Activated CD8-positive, alpha-beta T cell treated with anti-CD3 and anti-CD28 coated beads, Interleukin-2, amount 10 ng/mL, durations not matched to agents 7 days and 5 days (primary cell): ENCODE measurements around the gene GCK. TPM values are rescaled to one million over a fixed set of nuclear protein-coding genes. Genes with fewer than 3 reads are reported as not detected.

Source experiments
- ATAC-seq: fragments of 150-1000 bp; cut with Tn5 transposase; one replicate; pipeline ENCODE4 v1.10.0; 2021; ENCODE audit warnings: moderate library complexity
- CTCF ChIA-PET: fragments of 350-600 bp; sonication (Branson Sonifier 250); formaldehyde crosslinking; loops from one replicate; lab custom pipeline; 2021; ENCODE audit warnings: antibody characterized with exemption; lab: Charles Lee
- POLR2A ChIA-PET: fragments of 350-600 bp; sonication (Branson Sonifier 250); formaldehyde crosslinking; loops from one replicate; lab custom pipeline; 2021; ENCODE audit warnings: antibody characterized with exemption; lab: Charles Lee
- DNase-seq: peaks from one replicate; pipeline ENCODE4 v3.0.0-alpha.2; 2020
- H3K27ac Mint-ChIP-seq: one replicate; pipeline ENCODE4 v1.8.0; 2021; ENCODE audit warnings: mild to moderate bottlenecking, mixed read lengths
- H3K27me3 Mint-ChIP-seq: one replicate; pipeline ENCODE4 v1.8.0; 2021; ENCODE audit warnings: low read depth, mixed read lengths
- H3K36me3 Mint-ChIP-seq: one replicate; pipeline ENCODE4 v1.8.0; 2021; ENCODE audit warnings: low read depth, mixed read lengths
- H3K4me1 Mint-ChIP-seq: one replicate; pipeline ENCODE4 v1.8.0; 2021; ENCODE audit warnings: low read depth, mixed read lengths
- H3K4me3 Mint-ChIP-seq: one replicate; pipeline ENCODE4 v1.8.0; 2021; ENCODE audit warnings: mild to moderate bottlenecking, mixed read lengths
- H3K9me3 Mint-ChIP-seq: one replicate; pipeline ENCODE4 v1.8.0; 2022; ENCODE audit warnings: mixed read lengths; ENCODE audit not compliant: insufficient read depth
- total RNA-seq, 2 experiments: library from RNA; stranded (reverse); gene quantifications; one replicate each; pipeline ENCODE4 v1.2.3, GENCODE V29; 2021

GCK gene
- total RNA-seq, 2 experiments from 2014 or later, result not detected

DNA sequence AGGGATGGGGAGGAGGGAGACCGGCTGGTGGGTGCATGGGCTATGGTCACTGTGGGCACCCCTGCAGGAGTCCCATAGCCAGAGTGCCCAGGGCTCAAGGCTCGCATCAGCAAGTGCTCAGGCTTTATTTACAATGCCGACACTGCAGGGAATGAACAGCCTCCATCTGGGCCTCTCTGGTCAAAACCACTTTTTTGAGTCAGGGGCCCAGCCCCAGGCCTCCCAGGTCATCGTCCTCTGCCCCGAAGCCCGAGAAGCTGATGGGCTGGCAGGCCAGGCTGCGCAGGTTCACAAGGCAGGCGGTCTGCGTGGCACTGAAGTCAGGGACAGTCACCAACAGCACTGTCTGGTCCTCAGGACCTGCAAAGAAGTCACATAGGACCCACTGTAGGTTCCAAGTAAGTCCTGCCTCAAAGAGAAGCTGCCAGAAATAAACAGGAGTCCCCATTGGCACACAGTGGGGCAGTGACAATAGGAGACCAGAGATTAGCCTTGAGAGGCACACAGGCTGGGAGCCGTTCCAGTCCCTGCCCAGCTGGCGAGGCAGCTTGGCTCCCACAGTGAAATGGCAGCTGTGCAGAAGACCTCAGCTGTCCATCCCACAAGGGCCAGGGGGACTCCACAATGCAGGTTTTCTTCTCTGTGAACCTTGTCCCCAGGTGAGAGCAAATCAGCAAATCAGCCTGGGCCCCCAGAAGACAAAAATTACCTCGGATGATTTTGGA is 74.5 kb downstream of the GCK start:
- Mint-ChIP-seq H3K9me3 (no peaks in the 10 kb centered on the region), H3K36me3 (peaks cover 35% of the 10 kb centered on the region), H3K4me1 (peaks cover 9% of the 10 kb centered on the region), H3K4me3 (no peak overlapping the region), H3K27ac (no peak overlapping the region), H3K27me3 (no peaks in the 10 kb centered on the region)
- ChIA-PET CTCF (no interaction called here), POLR2A (interaction anchor here (1.0 kb wide), 1 partner anchor 10 kb away, joined by 3 read pairs; no protein-coding TSS in a partner anchor)
- DNase-seq, result no peak
- ATAC-seq, result no peak

DNA sequence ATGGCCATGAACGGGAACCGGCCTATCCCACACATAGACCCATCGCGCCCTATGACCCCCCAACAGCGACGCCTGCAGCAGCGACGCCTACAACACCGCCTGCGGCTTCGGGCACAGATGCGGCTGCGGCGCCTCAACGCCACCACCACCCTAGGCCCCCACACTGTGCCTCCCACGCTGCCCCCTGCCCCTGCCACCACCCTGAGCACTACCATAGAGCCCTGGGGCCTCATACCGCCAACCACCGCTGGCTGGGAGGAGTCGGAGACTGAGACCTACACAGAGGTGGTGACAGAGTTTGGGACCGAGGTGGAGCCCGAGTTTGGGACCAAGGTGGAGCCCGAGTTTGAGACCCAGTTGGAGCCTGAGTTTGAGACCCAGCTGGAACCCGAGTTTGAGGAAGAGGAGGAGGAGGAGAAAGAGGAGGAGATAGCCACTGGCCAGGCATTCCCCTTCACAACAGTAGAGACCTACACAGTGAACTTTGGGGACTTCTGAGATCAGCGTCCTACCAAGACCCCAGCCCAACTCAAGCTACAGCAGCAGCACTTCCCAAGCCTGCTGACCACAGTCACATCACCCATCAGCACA is 75.4 kb downstream of the GCK start:
- ATAC-seq, result no peak
- no peaks in the 10 kb centered on the region for H3K4me1 Mint-ChIP-seq
- CTCF ChIA-PET, result no interaction called here
- no peaks in the 10 kb centered on the region for H3K27me3 Mint-ChIP-seq
- no peaks in the 10 kb centered on the region for H3K9me3 Mint-ChIP-seq
- no peak for DNase-seq
- peak overlapping the region; percentile 57 for H3K27ac Mint-ChIP-seq
- POLR2A ChIA-PET, result no interaction called here
- H3K36me3 Mint-ChIP-seq, result peaks cover 26% of the 10 kb centered on the region
- no peak overlapping the region for H3K4me3 Mint-ChIP-seq

DNA sequence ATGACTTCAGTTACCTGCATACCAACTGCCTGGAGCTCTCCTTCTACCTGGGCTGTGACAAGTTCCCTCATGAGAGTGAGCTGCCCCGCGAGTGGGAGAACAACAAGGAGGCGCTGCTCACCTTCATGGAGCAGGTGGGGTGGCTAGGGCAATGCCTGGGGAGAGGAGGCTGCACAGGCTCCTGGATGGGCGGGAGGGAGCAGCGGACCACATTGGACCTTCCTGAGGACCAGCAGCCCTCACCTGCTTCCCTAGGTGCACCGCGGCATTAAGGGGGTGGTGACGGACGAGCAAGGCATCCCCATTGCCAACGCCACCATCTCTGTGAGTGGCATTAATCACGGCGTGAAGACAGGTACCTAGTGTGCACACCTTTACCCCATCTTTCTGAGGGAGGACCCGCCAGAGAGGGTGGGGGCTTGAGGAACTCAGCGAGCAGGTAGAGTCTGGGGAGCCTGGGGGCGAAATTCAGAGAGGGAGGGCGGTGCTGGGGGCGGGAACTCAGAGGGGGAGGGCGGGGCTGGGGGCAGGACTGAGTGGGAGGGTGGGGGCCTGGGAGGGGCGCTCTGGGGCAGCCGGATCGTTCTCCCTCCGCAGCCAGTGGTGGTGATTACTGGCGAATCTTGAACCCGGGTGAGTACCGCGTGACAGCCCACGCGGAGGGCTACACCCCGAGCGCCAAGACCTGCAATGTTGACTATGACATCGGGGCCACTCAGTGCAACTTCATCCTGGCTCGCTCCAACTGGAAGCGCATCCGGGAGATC is 76.1 kb downstream of the GCK start:
- H3K36me3 Mint-ChIP-seq, result peaks cover 22% of the 10 kb centered on the region
- H3K4me1 Mint-ChIP-seq, result no peaks in the 10 kb centered on the region
- H3K27me3 Mint-ChIP-seq, result no peaks in the 10 kb centered on the region
- ChIA-PET POLR2A (no interaction called here), CTCF (interaction anchor here (2.1 kb wide), 1 partner anchor 10 kb away, joined by 6 read pairs; the partner anchor contains the start of gene POLD2)
- no peaks in the 10 kb centered on the region for H3K9me3 Mint-ChIP-seq
- H3K4me3 Mint-ChIP-seq, result no peak overlapping the region
- DNase-seq, result no peak
- H3K27ac Mint-ChIP-seq, result no peak overlapping the region
- ATAC-seq, result no peak

DNA sequence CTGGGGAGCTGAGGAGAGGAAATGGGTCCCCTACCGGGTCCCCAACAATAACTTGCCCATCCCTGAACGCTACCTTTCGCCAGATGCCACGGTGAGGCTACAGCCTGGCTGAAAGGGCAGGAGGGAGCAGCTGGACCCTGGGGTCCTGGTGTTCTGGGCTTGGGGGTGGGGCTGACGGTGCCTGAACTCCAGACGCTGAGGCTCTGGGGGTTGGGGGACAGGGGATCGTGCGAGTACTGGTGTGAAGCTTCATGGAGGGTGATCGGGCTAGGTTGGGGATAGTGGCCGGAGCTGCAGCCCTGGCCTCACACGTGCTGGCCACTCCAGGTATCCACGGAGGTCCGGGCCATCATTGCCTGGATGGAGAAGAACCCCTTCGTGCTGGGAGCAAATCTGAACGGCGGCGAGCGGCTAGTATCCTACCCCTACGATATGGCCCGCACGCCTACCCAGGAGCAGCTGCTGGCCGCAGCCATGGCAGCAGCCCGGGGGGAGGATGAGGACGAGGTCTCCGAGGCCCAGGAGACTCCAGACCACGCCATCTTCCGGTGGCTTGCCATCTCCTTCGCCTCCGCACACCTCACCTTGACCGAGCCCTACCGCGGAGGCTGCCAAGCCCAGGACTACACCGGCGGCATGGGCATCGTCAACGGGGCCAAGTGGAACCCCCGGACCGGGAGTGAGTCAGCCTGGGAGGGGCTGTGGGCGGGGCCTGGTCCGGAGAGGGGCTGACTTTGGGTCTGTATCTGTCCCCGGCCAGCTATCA is 76.8 kb downstream of the GCK start:
- Mint-ChIP-seq H3K27me3 (no peaks in the 10 kb centered on the region), H3K36me3 (peaks cover 17% of the 10 kb centered on the region), H3K4me1 (no peaks in the 10 kb centered on the region), H3K27ac (no peak overlapping the region), H3K4me3 (no peak overlapping the region), H3K9me3 (no peaks in the 10 kb centered on the region)
- no peak for DNase-seq
- POLR2A ChIA-PET, result interaction anchor here (1.2 kb wide), 1 partner anchor 45 kb away, joined by 4 read pairs; no protein-coding TSS in a partner anchor
- CTCF ChIA-PET, result interaction anchor here (2.1 kb wide), 1 partner anchor 10 kb away, joined by 6 read pairs; the partner anchor contains the start of gene POLD2
- ATAC-seq, result no peak

DNA sequence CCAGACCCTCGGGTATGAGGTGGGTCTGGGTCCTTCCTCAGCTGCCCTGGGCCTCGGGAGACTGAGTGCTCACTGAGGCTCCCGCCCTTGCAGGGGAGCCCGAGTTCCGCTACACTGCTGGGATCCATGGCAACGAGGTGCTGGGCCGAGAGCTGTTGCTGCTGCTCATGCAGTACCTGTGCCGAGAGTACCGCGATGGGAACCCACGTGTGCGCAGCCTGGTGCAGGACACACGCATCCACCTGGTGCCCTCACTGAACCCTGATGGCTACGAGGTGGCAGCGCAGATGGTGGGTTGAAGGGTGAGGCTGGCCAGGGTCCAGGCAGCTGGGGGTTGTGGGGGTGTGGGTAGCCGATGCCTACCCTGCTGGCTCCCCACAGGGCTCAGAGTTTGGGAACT is 77.5 kb downstream of the GCK start:
- no peaks in the 10 kb centered on the region for H3K27me3 Mint-ChIP-seq
- H3K4me1 Mint-ChIP-seq, result no peaks in the 10 kb centered on the region
- peaks cover 14% of the 10 kb centered on the region for H3K36me3 Mint-ChIP-seq
- ATAC-seq, result no peak
- H3K9me3 Mint-ChIP-seq, result no peaks in the 10 kb centered on the region
- POLR2A ChIA-PET, result interaction anchor here (1.2 kb wide), 1 partner anchor 44 kb away, joined by 4 read pairs; no protein-coding TSS in a partner anchor
- H3K4me3 Mint-ChIP-seq, result no peak overlapping the region
- CTCF ChIA-PET, result interaction anchor here (2.1 kb wide), 1 partner anchor 11 kb away, joined by 6 read pairs; the partner anchor contains the start of gene POLD2
- H3K27ac Mint-ChIP-seq, result no peak overlapping the region
- no peak for DNase-seq

DNA sequence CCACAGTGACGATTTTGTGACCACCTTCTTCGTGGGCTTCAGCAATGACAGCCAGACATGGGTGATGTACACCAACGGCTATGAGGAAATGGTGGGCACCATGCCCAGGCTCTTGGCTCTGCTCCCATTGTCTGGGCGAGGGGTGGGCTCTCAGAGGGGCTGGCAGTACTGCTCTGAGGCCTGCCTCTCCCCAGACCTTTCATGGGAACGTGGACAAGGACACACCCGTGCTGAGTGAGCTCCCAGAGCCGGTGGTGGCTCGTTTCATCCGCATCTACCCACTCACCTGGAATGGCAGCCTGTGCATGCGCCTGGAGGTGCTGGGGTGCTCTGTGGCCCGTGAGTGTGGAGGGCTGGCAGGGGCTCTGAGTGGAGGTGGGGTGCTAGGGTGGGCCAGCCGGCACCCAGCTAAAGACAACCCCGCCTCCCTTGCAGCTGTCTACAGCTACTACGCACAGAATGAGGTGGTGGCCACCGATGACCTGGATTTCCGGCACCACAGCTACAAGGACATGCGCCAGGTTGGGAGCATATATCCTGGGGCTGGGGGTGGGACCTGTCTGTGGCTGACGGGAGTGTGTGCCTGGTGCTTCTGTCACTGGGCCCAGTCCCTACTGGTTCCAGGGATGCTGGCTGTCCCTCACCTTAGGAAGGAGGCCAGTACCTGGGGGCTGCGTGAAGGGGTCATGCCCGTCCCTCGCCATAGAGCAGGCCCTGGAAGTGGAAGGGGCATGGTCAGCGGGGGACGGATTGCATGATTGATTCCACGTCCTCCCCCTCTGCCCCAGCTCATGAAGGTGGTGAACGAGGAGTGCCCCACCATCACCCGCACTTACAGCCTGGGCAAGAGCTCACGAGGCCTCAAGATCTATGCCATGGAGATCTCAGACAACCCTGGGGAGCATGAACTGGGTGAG is 78.3 kb downstream of the GCK start:
- peaks cover 14% of the 10 kb centered on the region for H3K36me3 Mint-ChIP-seq
- ChIA-PET POLR2A (interaction anchor here (1.2 kb wide), 1 partner anchor 43 kb away, joined by 4 read pairs; no protein-coding TSS in a partner anchor), CTCF (interaction anchor here (2.1 kb wide), 1 partner anchor 12 kb away, joined by 6 read pairs; the partner anchor contains the start of gene POLD2)
- no peaks in the 10 kb centered on the region for H3K9me3 Mint-ChIP-seq
- no peak overlapping the region for H3K4me3 Mint-ChIP-seq
- ATAC-seq, result no peak
- DNase-seq, result no peak
- no peaks in the 10 kb centered on the region for H3K27me3 Mint-ChIP-seq
- no peak overlapping the region for H3K27ac Mint-ChIP-seq
- peaks cover under 1% of the 10 kb centered on the region for H3K4me1 Mint-ChIP-seq

DNA sequence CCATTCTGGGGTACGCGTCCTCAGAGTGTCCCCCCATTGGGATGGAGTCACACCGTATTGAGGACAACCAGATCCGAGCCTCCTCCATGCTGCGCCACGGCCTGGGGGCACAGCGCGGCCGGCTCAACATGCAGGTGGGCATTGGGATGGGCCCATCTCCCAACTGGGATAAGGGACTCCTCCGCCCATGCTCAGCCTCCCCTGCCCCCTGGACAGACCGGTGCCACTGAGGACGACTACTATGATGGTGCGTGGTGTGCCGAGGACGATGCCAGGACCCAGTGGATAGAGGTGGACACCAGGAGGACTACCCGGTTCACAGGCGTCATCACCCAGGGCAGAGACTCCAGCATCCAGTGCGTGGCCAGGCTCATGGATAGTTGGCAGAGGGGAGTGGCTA is 79.2 kb downstream of the GCK start:
- H3K4me1 Mint-ChIP-seq, result peaks cover 8% of the 10 kb centered on the region
- H3K27me3 Mint-ChIP-seq, result peaks cover 7% of the 10 kb centered on the region
- no peaks in the 10 kb centered on the region for H3K9me3 Mint-ChIP-seq
- ATAC-seq (no peak), DNase-seq (no peak)
- ChIA-PET POLR2A (no interaction called here), CTCF (interaction anchor here (1.2 to 1.9 kb wide), 3 partner anchors 11 to 44 kb away, joined by 3 to 6 read pairs (median 5); no protein-coding TSS in a partner anchor)
- H3K36me3 Mint-ChIP-seq, result peaks cover 11% of the 10 kb centered on the region
- no peak overlapping the region for H3K4me3 Mint-ChIP-seq
- no peak overlapping the region for H3K27ac Mint-ChIP-seq

DNA sequence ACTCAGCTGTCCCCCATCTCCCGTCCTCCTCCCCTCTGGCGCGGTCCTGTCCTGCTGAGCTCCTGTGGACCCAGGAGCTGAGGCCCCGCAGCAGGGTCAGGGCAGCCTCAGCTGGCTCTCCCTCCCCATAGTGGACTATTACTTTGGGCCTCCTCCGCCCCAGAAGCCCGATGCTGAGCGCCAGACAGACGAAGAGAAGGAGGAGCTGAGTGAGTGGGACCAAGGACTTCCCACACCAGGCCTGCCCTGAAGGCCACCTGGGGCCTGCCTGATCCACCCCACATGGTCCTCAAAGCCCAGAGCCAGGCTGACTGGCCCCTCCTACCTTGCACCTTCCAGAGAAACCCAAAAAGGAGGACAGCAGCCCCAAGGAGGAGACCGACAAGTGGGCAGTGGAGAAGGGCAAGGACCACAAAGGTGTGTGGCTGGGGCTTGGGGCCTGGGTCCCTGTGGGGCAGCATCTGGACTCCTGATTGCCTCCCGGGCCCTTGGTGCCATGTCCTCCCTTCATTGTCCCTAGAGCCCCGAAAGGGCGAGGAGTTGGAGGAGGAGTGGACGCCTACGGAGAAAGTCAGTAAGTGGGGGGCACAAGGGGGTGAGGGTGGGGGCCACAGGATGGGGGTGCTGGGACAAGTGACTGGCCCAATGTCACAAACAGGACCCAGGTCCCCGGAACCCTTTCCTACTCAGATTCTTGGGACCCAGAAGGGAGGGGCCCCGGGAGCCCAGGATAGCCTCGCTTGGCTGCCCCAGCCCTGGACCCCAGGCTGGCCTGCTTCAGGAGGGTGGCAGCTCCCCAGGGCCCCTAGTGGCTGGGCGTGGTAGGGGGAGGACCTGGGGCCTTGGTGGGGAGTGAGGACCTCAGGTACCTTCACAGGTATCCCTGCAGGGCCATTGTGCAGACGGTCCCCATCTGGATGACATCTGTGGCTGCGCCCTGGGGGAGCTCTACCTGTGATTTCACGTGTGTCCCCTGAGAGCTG is 80.2 kb downstream of the GCK start:
- ATAC-seq, result no peak
- Mint-ChIP-seq H3K27me3 (peaks cover 7% of the 10 kb centered on the region), H3K4me3 (no peak overlapping the region), H3K9me3 (no peaks in the 10 kb centered on the region), H3K27ac (no peak overlapping the region), H3K4me1 (peaks cover 8% of the 10 kb centered on the region), H3K36me3 (peaks cover 4% of the 10 kb centered on the region)
- ChIA-PET CTCF (interaction anchor here (1.2 to 1.9 kb wide), 3 partner anchors 10 to 45 kb away, joined by 3 to 6 read pairs (median 5); no protein-coding TSS in a partner anchor), POLR2A (no interaction called here)
- no peak for DNase-seq

DNA sequence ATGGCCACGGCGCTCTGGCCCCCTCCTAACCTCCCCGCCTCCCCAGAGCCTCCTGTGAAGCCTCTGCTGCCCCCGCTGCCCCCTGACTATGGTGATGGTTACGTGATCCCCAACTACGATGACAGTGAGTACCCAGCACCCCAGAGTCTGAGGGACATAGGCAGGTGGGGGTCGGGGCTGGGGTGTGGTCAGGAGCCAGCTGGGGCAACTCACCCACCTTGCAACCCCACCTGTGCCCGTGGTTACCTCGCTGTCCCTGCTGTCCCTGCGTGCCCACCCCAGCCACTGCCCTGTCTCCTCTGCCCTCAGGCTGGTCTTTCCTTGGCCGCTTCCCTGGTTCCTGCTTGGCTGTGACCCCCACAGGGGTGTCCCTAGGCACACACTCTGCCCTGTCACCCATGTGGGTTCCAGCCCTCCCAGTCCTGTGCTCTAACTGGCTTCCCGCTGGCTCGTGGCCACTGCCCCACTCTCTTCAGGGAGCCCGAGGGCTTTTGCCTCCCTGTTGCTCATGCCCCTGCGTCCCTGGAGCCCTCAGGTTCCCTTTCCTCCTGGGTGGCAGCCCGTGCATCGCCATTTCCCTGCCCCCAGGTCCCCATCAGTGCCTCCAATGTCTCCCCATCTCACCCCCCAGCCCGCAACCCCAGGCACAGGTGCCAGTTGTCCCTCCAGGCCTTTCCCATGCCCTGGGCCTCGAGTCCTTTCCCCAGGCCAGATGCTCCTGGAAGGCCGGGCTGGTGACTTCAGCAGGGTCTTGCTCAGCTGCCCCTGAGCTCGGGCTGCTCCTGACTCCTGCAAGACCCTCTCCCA is 81.1 kb downstream of the GCK start:
- peaks cover 8% of the 10 kb centered on the region for H3K4me1 Mint-ChIP-seq
- DNase-seq (no peak), ATAC-seq (no peak)
- H3K27ac Mint-ChIP-seq, result no peak overlapping the region
- ChIA-PET POLR2A (interaction anchor here (0.5 kb wide), 1 partner anchor 461 kb away, joined by 3 read pairs; no protein-coding TSS in a partner anchor), CTCF (interaction anchor here (1.9 kb wide), 1 partner anchor 14 kb away, joined by 6 read pairs; no protein-coding TSS in a partner anchor)
- no peaks in the 10 kb centered on the region for H3K9me3 Mint-ChIP-seq
- H3K36me3 Mint-ChIP-seq, result peaks cover 2% of the 10 kb centered on the region
- peaks cover 10% of the 10 kb centered on the region for H3K27me3 Mint-ChIP-seq
- H3K4me3 Mint-ChIP-seq, result no peak overlapping the region
